PC-3 (cell line): ENCODE results near the gene CHAMP1. TPM values are rescaled to one million over a fixed set of nuclear protein-coding genes. Genes with fewer than 3 reads are reported as not detected.
"Not testable (repeated sequence)": the region's sequence is repeated elsewhere in the genome, so short reads cannot be mapped to it uniquely, and the experiment has no call there.

Experiments
- ATAC-seq: fragments of 200-7000 bp; cut with Tn5 transposase; 2 replicates; pipeline ENCODE4 v1.9.1; 2020; ENCODE audit warnings: mild to moderate bottlenecking, moderate library complexity
- BruUV-seq: library from RNA; stranded (reverse); fragments of 400-500 nt; replicated peaks from 2 replicates; lab custom pipeline; 2021; lab: Mats Ljungman, UMichigan
- CTCF ChIA-PET: fragments of 300-600 bp; sonication (Branson Sonifier 250); formaldehyde crosslinking; loops from one replicate; lab custom pipeline; 2022; ENCODE audit warnings: antibody characterized with exemption; lab: Charles Lee
- POLR2A ChIA-PET: fragments of 300-600 bp; sonication (Branson Sonifier 250); formaldehyde crosslinking; loops from one replicate; lab custom pipeline; 2022; ENCODE audit warnings: antibody characterized with exemption; ENCODE audit not compliant: unreplicated experiment; lab: Charles Lee
- DNase-seq: peaks from one replicate; pipeline ENCODE4 v3.0.0-alpha.2; 2015
- H2AFZ ChIP-seq: fragments of 300-600 bp; sonication (generic); 2 replicates; pipeline ENCODE4 v1.6.0; 2016; ENCODE audit warnings: antibody characterized with exemption, low read length
- H3F3A ChIP-seq: fragments of 300-600 bp; sonication (generic); one replicate; pipeline ENCODE4 v1.6.0; 2017; ENCODE audit warnings: antibody characterized with exemption, low read length, control low read depth, mild to moderate bottlenecking; ENCODE audit not compliant: unreplicated experiment
- H3K27ac ChIP-seq: fragments of 300-600 bp; sonication (generic); 2 replicates; pipeline ENCODE4 v1.5.1; 2016; ENCODE audit warnings: mild to moderate bottlenecking, low read length
- H3K27me3 ChIP-seq: fragments of 300-600 bp; sonication (generic); 2 replicates; pipeline ENCODE4 v1.6.1; 2016; ENCODE audit warnings: low read length, mixed read lengths
- H3K36me3 ChIP-seq: fragments of 300-600 bp; sonication (generic); 2 replicates; pipeline ENCODE4 v1.6.1; 2016; ENCODE audit warnings: low read depth, mixed run types, low read length, mixed read lengths
- H3K4me1 ChIP-seq: fragments of 300-600 bp; sonication (generic); 2 replicates; pipeline ENCODE4 v1.5.1; 2016; ENCODE audit warnings: low read length; ENCODE audit not compliant: insufficient read depth
- H3K4me2 ChIP-seq: fragments of 300-600 bp; sonication (generic); 2 replicates; pipeline ENCODE4 v1.6.0; 2016; ENCODE audit warnings: low read length
- H3K4me3 ChIP-seq: fragments of 300-600 bp; sonication (generic); 2 replicates; pipeline ENCODE4 v1.5.1; 2016; ENCODE audit warnings: mild to moderate bottlenecking, low read length, mixed read lengths
- H3K79me2 ChIP-seq: fragments of 300-600 bp; sonication (generic); 2 replicates; pipeline ENCODE4 v1.6.1; 2017; ENCODE audit warnings: low read length, mixed read lengths
- H3K9ac ChIP-seq: fragments of 300-600 bp; sonication (generic); 2 replicates; pipeline ENCODE4 v1.6.0; 2016; ENCODE audit warnings: mild to moderate bottlenecking, low read length
- H3K9me2 ChIP-seq: fragments of 300-600 bp; sonication (generic); replicated peaks from 2 replicates; pipeline ENCODE4 v1.6.1; 2016; ENCODE audit warnings: mixed run types, low read length, mixed read lengths
- H3K9me3 ChIP-seq: fragments of 300-600 bp; sonication (generic); 2 replicates; pipeline ENCODE4 v1.6.1; 2016; ENCODE audit warnings: low read length, mixed read lengths
- H4K20me1 ChIP-seq: fragments of 300-600 bp; sonication (generic); 2 replicates; pipeline ENCODE4 v1.6.1; 2016; ENCODE audit warnings: low read length, mixed read lengths
- EZH2 ChIP-seq: fragments of 300-600 bp; sonication (generic); IDR thresholded peaks from one replicate; pipeline ENCODE4 v1.6.1; 2017; ENCODE audit warnings: antibody characterized with exemption, mild to moderate bottlenecking, low read length; ENCODE audit not compliant: unreplicated experiment
- EZH2phosphoT487 ChIP-seq: fragments of 300-600 bp; sonication (generic); IDR thresholded peaks from 2 replicates; pipeline ENCODE4 v1.6.1; 2018; ENCODE audit warnings: mild to moderate bottlenecking, antibody characterized with exemption, low read length, borderline replicate concordance
- intact Hi-C: fragments of 100-400 bp; cut with micrococcal nuclease; formaldehyde crosslinking; loops from 2 replicates; pipeline ENCODE4 v1.9.0; 2023
- total RNA-seq: library from RNA; depleted of rRNA; stranded (reverse); fragments of >200 nt; gene quantifications from 2 replicates; pipeline ENCODE4 v1.2.3, GENCODE V29; 2014
- TF ChIP-seq, protein P1 (sequence below): fragments of 300-600 bp; sonication (generic); conservative IDR thresholded peaks from 2 replicates; pipeline ENCODE4 v1.5.1; 2017; ENCODE audit warnings: antibody characterized with exemption, low read depth, mild to moderate bottlenecking, low read length

Gene CHAMP1
- total RNA-seq, 1 experiment from 2014 or later, result 8.3 TPM

DNA sequence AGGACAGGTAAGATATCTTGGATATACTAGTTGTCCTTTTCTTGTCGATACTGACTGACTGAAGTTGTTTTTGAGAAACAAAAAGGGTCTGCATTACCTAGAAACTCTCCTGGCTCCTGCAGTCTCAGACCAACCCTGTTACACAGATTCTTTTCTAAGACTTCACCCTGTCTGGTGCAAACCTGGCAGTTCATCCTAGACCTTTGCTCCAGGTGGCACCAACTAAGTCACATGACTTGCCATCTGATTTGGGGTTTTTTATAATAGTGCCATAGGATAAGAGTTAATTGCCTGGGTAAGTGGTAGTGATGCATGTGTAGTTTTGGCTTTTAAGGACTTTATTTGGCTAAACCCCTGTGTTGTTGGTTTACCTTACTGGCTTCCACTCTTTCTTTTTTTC lies 14.3 kb downstream of the CHAMP1 start:
- Histone ChIP-seq H3K9me3 (no peaks in the 10 kb centered on the region), H3K27me3 (no peaks in the 10 kb centered on the region), H2AFZ (no peak overlapping the region), H4K20me1 (0 out of 2 replicates have a peak, but pooled peaks cover 5% of the 10 kb centered on the region), H3F3A (no peaks in the 10 kb centered on the region), H3K9me2 (no peaks in the 10 kb centered on the region), H3K27ac (no peak overlapping the region), H3K79me2 (no peaks in the 10 kb centered on the region), H3K36me3 (peaks cover 22% of the 10 kb centered on the region), H3K4me2 (no peak overlapping the region), H3K9ac (no peak overlapping the region), H3K4me1 (no peaks in the 10 kb centered on the region), H3K4me3 (no peak overlapping the region)
- DNase-seq (no peak), ATAC-seq (no peak)
- TF ChIP-seq EZH2phosphoT487 (no peak), EZH2 (no peak)
- TF ChIP-seq, protein P1, sequence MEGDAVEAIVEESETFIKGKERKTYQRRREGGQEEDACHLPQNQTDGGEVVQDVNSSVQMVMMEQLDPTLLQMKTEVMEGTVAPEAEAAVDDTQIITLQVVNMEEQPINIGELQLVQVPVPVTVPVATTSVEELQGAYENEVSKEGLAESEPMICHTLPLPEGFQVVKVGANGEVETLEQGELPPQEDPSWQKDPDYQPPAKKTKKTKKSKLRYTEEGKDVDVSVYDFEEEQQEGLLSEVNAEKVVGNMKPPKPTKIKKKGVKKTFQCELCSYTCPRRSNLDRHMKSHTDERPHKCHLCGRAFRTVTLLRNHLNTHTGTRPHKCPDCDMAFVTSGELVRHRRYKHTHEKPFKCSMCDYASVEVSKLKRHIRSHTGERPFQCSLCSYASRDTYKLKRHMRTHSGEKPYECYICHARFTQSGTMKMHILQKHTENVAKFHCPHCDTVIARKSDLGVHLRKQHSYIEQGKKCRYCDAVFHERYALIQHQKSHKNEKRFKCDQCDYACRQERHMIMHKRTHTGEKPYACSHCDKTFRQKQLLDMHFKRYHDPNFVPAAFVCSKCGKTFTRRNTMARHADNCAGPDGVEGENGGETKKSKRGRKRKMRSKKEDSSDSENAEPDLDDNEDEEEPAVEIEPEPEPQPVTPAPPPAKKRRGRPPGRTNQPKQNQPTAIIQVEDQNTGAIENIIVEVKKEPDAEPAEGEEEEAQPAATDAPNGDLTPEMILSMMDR, result no peak
- no TSS peak for BruUV-seq
- ChIA-PET POLR2A (no interaction called here), CTCF (no interaction called here)
- intact Hi-C loops, result no loop called here

DNA sequence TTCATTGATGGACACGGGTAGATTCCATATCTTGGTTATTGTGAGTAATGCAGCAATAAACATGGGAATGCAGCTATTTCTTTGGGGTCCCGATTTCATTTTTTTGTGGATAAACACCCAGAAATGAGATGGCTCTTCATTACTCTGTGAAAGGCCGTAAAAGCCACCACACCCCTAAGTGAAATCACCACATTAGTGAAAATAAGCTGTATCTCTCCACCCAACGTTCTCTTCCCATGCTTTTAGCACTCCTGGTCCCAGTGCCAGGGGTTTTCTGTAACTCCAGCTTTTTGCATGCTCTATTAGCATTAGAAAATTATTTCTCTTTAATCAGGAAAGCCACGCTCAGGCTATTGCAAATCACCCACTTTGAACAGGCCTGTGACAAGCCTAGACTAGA lies 15.8 kb downstream of the CHAMP1 start:
- CTCF ChIA-PET, result no interaction called here
- Histone ChIP-seq H3K4me3 (no peak overlapping the region), H3K4me2 (no peak overlapping the region), H4K20me1 (0 out of 2 replicates have a peak, but pooled peaks cover 5% of the 10 kb centered on the region), H3K4me1 (no peaks in the 10 kb centered on the region), H3K36me3 (peaks cover 7% of the 10 kb centered on the region; the same call in 1 of the 2 replicates), H2AFZ (no peak overlapping the region), H3K79me2 (no peaks in the 10 kb centered on the region), H3K9me3 (no peaks in the 10 kb centered on the region), H3K27me3 (no peaks in the 10 kb centered on the region), H3K9me2 (no peaks in the 10 kb centered on the region), H3K27ac (no peak overlapping the region), H3K9ac (no peak overlapping the region), H3F3A (no peaks in the 10 kb centered on the region)
- DNase-seq (no peak), ATAC-seq (no peak)
- intact Hi-C loops, result no loop called here
- no TSS peak for BruUV-seq
- no peak for TF ChIP-seq EZH2
- TF ChIP-seq EZH2phosphoT487, result no peak
- TF ChIP-seq, protein P1, result no peak
- POLR2A ChIA-PET, result no interaction called here

DNA sequence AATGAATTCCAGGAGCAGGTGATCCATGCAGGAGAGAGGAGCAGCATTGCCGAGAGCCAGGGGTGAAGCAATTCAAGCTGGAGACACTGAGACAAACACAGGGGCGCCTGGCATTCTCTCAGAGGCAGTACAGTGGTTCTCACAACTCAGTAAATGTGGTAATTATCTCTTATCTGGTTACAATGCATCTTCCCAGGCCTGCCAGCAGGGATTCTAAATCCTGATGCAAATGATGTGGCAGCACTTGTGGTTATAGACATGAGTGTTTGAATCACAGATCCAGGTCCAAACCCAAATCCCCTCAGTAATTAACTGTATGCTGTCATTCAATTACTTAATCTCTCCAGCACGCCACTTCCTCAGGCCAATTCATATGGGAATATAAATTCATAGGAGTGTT lies 19.6 kb downstream of the CHAMP1 start:
- H3K27ac ChIP-seq, ATAC-seq, CTCF ChIA-PET, H2AFZ ChIP-seq, H3K9ac ChIP-seq, H3K4me1 ChIP-seq, DNase-seq, H3K36me3 ChIP-seq, H3K9me2 ChIP-seq, H3K4me2 ChIP-seq, H3K79me2 ChIP-seq, H3F3A ChIP-seq, H3K4me3 ChIP-seq, H3K27me3 ChIP-seq, H3K9me3 ChIP-seq, H4K20me1 ChIP-seq, intact Hi-C loops, POLR2A ChIA-PET, BruUV-seq: not testable (repeated sequence)
